SK-N-MC (cell line): ENCODE measurements around the gene SLC30A7.

Experiments used
- EZH2 ChIP-seq: fragments of 200-600 bp; sonication (generic); IDR thresholded peaks from one replicate; pipeline ENCODE4 v1.6.1; 2017; ENCODE audit warnings: antibody characterized with exemption
- POLR2AphosphoS5 ChIP-seq: IDR thresholded peaks from 2 replicates; pipeline ENCODE4 v1.6.1; 2012; ENCODE audit warnings: mild to moderate bottlenecking, low read depth, low read length, borderline replicate concordance

- TF ChIP-seq EZH2 (no peak), POLR2AphosphoS5 (no peak)
Measured at GRCh38 chr1:100893718-100894117, 2.2 kb upstream of the SLC30A7 start.
